ENCODE measurements around the gene VPS18. TPM values are rescaled to one million over a fixed set of nuclear protein-coding genes. Genes with fewer than 3 reads are reported as not detected.
A peak's percentile ranks its signal among the peaks of the same experiment; 100 is the strongest.

The VPS18 gene
- 36.7 and 40.5 TPM in 2 replicates for total RNA-seq
- long read RNA-seq, transcript VPS18-201 (5 exons, 3,895 nt) = major isoform, 7 of 12 reads
- long read RNA-seq, partial matches to known transcripts = 3 of 12 reads
- long read RNA-seq, other reads (novel, unspliced or antisense) = 2 of 12 reads

GRCh38 chr15:40893733-40894680, at the start of gene VPS18:
TSS of gene VPS18 (plus strand) at chr15:40894450. CDS start at chr15:40894769, 319 bp downstream.
- no peaks in the 10 kb centered on the region for H3K9me3 Mint-ChIP-seq (ENCODE audit: unreplicated experiment)
- peaks cover 22% of the 10 kb centered on the region for H3K36me3 Mint-ChIP-seq (ENCODE audit: unreplicated experiment)
- TF ChIP-seq CTCF (IDR thresholded peaks at IDR 0.05) = peak; percentile 97
- peak; percentile 99 for DNase-seq (ENCODE audit: extremely low spot score, unreplicated experiment)
- H3K4me1 Mint-ChIP-seq (ENCODE audit: unreplicated experiment) = peaks cover 24% of the 10 kb centered on the region
- peak within 1 kb of the TSS; percentile 98 for H3K27ac Mint-ChIP-seq (ENCODE audit: unreplicated experiment)
- H3K4me3 Mint-ChIP-seq (ENCODE audit: unreplicated experiment) = peak within 1 kb of the TSS; percentile 99
- no peaks in the 10 kb centered on the region for H3K27me3 Mint-ChIP-seq (ENCODE audit: unreplicated experiment)

- no peaks in the 10 kb centered on the region for H3K9me3 Mint-ChIP-seq (ENCODE audit: unreplicated experiment)
- H3K27me3 Mint-ChIP-seq (ENCODE audit: unreplicated experiment) = peaks cover 19% of the 10 kb centered on the region
- no peak for DNase-seq (ENCODE audit: extremely low spot score, unreplicated experiment)
- peak overlapping the region; percentile 71 for H3K4me3 Mint-ChIP-seq (ENCODE audit: unreplicated experiment)
- H3K4me1 Mint-ChIP-seq (ENCODE audit: unreplicated experiment) = peaks cover 12% of the 10 kb centered on the region
- no peak for TF ChIP-seq CTCF (IDR thresholded peaks at IDR 0.05)
- H3K36me3 Mint-ChIP-seq (ENCODE audit: unreplicated experiment) = no peaks in the 10 kb centered on the region
- H3K27ac Mint-ChIP-seq (ENCODE audit: unreplicated experiment) = no peak overlapping the region
These were observed 49.6 kb upstream of the VPS18 start for GRCh38 chr15:40844696-40845030.

- Mint-ChIP-seq H3K27ac (ENCODE audit: unreplicated experiment) (no peak overlapping the region), H3K36me3 (ENCODE audit: unreplicated experiment) (no peaks in the 10 kb centered on the region), H3K27me3 (ENCODE audit: unreplicated experiment) (peaks cover 19% of the 10 kb centered on the region), H3K4me1 (ENCODE audit: unreplicated experiment) (peaks cover 12% of the 10 kb centered on the region), H3K9me3 (ENCODE audit: unreplicated experiment) (no peaks in the 10 kb centered on the region), H3K4me3 (ENCODE audit: unreplicated experiment) (peak overlapping the region; percentile 71)
- no peak for TF ChIP-seq CTCF (IDR thresholded peaks at IDR 0.05)
- no peak for DNase-seq (ENCODE audit: extremely low spot score, unreplicated experiment)
These were observed 49.2 kb upstream of the VPS18 start for GRCh38 chr15:40845036-40845435.

- H3K9me3 Mint-ChIP-seq (ENCODE audit: unreplicated experiment) = no peaks in the 10 kb centered on the region
- DNase-seq (ENCODE audit: extremely low spot score, unreplicated experiment) = no peak
- no peaks in the 10 kb centered on the region for H3K36me3 Mint-ChIP-seq (ENCODE audit: unreplicated experiment)
- H3K27ac Mint-ChIP-seq (ENCODE audit: unreplicated experiment) = no peak overlapping the region
- peaks cover 12% of the 10 kb centered on the region for H3K4me1 Mint-ChIP-seq (ENCODE audit: unreplicated experiment)
- TF ChIP-seq CTCF (IDR thresholded peaks at IDR 0.05) = no peak
- no peak overlapping the region for H3K4me3 Mint-ChIP-seq (ENCODE audit: unreplicated experiment)
- peaks cover 19% of the 10 kb centered on the region for H3K27me3 Mint-ChIP-seq (ENCODE audit: unreplicated experiment)
These were observed 48.6 kb upstream of the VPS18 start for GRCh38 chr15:40845511-40846284.

- H3K4me1 Mint-ChIP-seq (ENCODE audit: unreplicated experiment) = peaks cover 12% of the 10 kb centered on the region
- no peak overlapping the region for H3K27ac Mint-ChIP-seq (ENCODE audit: unreplicated experiment)
- H3K36me3 Mint-ChIP-seq (ENCODE audit: unreplicated experiment) = no peaks in the 10 kb centered on the region
- H3K9me3 Mint-ChIP-seq (ENCODE audit: unreplicated experiment) = no peaks in the 10 kb centered on the region
- no peak overlapping the region for H3K4me3 Mint-ChIP-seq (ENCODE audit: unreplicated experiment)
- no peak for TF ChIP-seq CTCF (IDR thresholded peaks at IDR 0.05)
- DNase-seq (ENCODE audit: extremely low spot score, unreplicated experiment) = no peak
- H3K27me3 Mint-ChIP-seq (ENCODE audit: unreplicated experiment) = peaks cover 12% of the 10 kb centered on the region
These were observed 47.4 kb upstream of the VPS18 start for GRCh38 chr15:40846841-40847222.

Data from osteocyte (in vitro differentiated cells).